Adrenal gland (tissue), 5 donors: ENCODE data around the gene CATSPERB.

Experiments
- CTCF ChIP-seq, 6 experiments: fragments of 450-650 bp in 4 of 6; fragments of 200-600 bp in 2 of 6; sonication (generic) in 1 of 6; IDR thresholded peaks; 1 replicate in 5 of 6; 2 replicates in 1 of 6; pipeline versions ENCODE4 v1.5.1 to v1.8.0; 2016 to 2021; ENCODE audit warnings: antibody characterized with exemption in 6 of 6, mild to moderate bottlenecking in 2 of 6, moderate library complexity in 1 of 6
- POLR2A ChIP-seq, 2 donors: fragments of 450-650 bp; IDR thresholded peaks; one replicate each; pipeline ENCODE4 v1.6.1; 2017; ENCODE audit warnings: antibody characterized with exemption in 2 of 2, mild to moderate bottlenecking in 2 of 2, moderate library complexity in 1 of 2
- donor health status: DM: no; HTN: no; CAD: no.

GRCh38 chr14:91774140-91775096 is 42.5 kb upstream of the CATSPERB start:
- TF ChIP-seq CTCF (IDR thresholded peaks at IDR 0.05) (no peak), POLR2A (IDR thresholded peaks at IDR 0.05) (no peak)
